Hematopoietic multipotent progenitor cell treated with erythropoietin and hydrocortisone succinate and interleukin-3 and kit ligand, for 4 days (in vitro differentiated cells): ENCODE results near the gene RGS17.
A peak's percentile ranks its signal among the peaks of the same experiment; 100 is the strongest.
"Not testable (repeated sequence)": the region's sequence is repeated elsewhere in the genome, so short reads cannot be mapped to it uniquely, and the experiment has no call there.

Experiments
- DNase-seq: peaks from one replicate; pipeline ENCODE4 v3.0.0-alpha.2; 2015

Gene RGS17

GRCh38 chr6:153131037-153131981, at the start of gene RGS17:
Gene RGS17, minus strand, starts transcription at chr6:153131282. Its CDS starts 87,264 bp downstream, at chr6:153044018.
- DNase-seq, result peak; percentile 65

- DNase-seq, result no peak
Observed at GRCh38 chr6:153172815-153173214, 41.7 kb upstream of the RGS17 start.

GRCh38 chr6:153170511-153170910, 39.4 kb upstream of the RGS17 start:
- no peak for DNase-seq

- DNase-seq, result no peak
Observed at GRCh38 chr6:153167907-153168306, 36.8 kb upstream of the RGS17 start.

GRCh38 chr6:153167061-153167891, 36.2 kb upstream of the RGS17 start:
- DNase-seq, result peak; percentile 3

- DNase-seq, result no peak
Observed at GRCh38 chr6:153162646-153163045, 31.6 kb upstream of the RGS17 start.

GRCh38 chr6:153162172-153162571, 31.1 kb upstream of the RGS17 start:
- no peak for DNase-seq

- no peak for DNase-seq
Observed at GRCh38 chr6:153160221-153160620, 29.1 kb upstream of the RGS17 start.

- no peak for DNase-seq
Observed at GRCh38 chr6:153150752-153151440, 19.8 kb upstream of the RGS17 start.

- no peak for DNase-seq
Observed at GRCh38 chr6:153150371-153150751, 19.3 kb upstream of the RGS17 start.

- DNase-seq, result no peak
Observed at GRCh38 chr6:153149891-153150290, 18.8 kb upstream of the RGS17 start.

GRCh38 chr6:153146413-153146812, 15.3 kb upstream of the RGS17 start:
- DNase-seq, result no peak

GRCh38 chr6:153145591-153145990, 14.5 kb upstream of the RGS17 start:
- DNase-seq, result no peak

- DNase-seq, result no peak
Observed at GRCh38 chr6:153143200-153143599, 12.1 kb upstream of the RGS17 start.

- no peak for DNase-seq
Observed at GRCh38 chr6:153140299-153140698, 9.2 kb upstream of the RGS17 start.

- no peak for DNase-seq
Observed at GRCh38 chr6:153138930-153139329, 7.8 kb upstream of the RGS17 start.

- peak; percentile 34 for DNase-seq
Observed at GRCh38 chr6:153135681-153136080, 4.6 kb upstream of the RGS17 start.

GRCh38 chr6:153133667-153134066, 2.6 kb upstream of the RGS17 start:
- DNase-seq, result not testable (repeated sequence)

GRCh38 chr6:153130515-153131036, 506 bp downstream of the RGS17 start:
- DNase-seq, result no peak

- DNase-seq, result no peak
Observed at GRCh38 chr6:153129873-153130514, 1.1 kb downstream of the RGS17 start.

- DNase-seq, result no peak
Observed at GRCh38 chr6:153126218-153126617, 4.9 kb downstream of the RGS17 start.

GRCh38 chr6:153125032-153125431, 6.0 kb downstream of the RGS17 start:
- DNase-seq, result peak; percentile 44
